Astrocyte of the spinal cord (primary cell): ENCODE data around the gene BMPR2.

ENCODE experiments used
- DNase-seq: peaks from one replicate; pipeline ENCODE4 v3.0.0; 2011; ENCODE audit warnings: low read depth, low spot score
- H3K4me3 ChIP-seq: 2 replicates; pipeline ENCODE4 v1.5.1; 2011; ENCODE audit warnings: low read depth, mild to moderate bottlenecking, low read length, moderate library complexity
- in situ Hi-C: cut with HindIII; loops from 2 replicates; pipeline ENCODE4 v1.10.0; 2017; ENCODE audit warnings: low sequenced_read_pairs
- TF ChIP-seq, protein P1 (sequence below): IDR thresholded peaks from 2 replicates; pipeline ENCODE4 v1.5.1; 2012; ENCODE audit warnings: low read depth, mild to moderate bottlenecking, low read length, inconsistent platforms

Gene BMPR2

DNA sequence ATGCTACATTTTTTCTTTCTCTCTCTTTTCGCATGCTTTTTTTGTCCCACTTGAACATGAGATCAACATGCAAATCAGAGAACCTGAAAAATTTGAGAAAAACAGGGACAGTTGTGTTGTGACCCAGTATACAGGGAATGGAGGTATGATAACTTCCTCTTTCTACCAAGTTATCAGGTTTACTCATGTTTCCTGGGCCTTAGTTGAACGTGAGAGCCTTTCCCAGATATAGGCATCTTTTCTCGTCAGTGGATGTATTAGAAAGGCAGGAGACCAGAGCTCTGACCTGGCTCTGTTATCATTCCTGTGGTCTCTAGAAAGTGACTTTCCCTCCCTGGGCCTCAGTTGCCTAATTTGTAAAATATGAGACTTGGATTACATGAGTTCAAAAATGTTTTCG lies 228.6 kb downstream of the BMPR2 start:
- DNase-seq: no peak
- TF ChIP-seq, protein P1, sequence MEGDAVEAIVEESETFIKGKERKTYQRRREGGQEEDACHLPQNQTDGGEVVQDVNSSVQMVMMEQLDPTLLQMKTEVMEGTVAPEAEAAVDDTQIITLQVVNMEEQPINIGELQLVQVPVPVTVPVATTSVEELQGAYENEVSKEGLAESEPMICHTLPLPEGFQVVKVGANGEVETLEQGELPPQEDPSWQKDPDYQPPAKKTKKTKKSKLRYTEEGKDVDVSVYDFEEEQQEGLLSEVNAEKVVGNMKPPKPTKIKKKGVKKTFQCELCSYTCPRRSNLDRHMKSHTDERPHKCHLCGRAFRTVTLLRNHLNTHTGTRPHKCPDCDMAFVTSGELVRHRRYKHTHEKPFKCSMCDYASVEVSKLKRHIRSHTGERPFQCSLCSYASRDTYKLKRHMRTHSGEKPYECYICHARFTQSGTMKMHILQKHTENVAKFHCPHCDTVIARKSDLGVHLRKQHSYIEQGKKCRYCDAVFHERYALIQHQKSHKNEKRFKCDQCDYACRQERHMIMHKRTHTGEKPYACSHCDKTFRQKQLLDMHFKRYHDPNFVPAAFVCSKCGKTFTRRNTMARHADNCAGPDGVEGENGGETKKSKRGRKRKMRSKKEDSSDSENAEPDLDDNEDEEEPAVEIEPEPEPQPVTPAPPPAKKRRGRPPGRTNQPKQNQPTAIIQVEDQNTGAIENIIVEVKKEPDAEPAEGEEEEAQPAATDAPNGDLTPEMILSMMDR: no peak
- in situ Hi-C loops: no loop called here
- no peak overlapping the region for H3K4me3 ChIP-seq

GRCh38 chr2:202605174-202605573 lies 229.0 kb downstream of the BMPR2 start:
- no peak for DNase-seq
- TF ChIP-seq, protein P1: no peak
- in situ Hi-C loops: no loop called here
- no peak overlapping the region for H3K4me3 ChIP-seq

DNA sequence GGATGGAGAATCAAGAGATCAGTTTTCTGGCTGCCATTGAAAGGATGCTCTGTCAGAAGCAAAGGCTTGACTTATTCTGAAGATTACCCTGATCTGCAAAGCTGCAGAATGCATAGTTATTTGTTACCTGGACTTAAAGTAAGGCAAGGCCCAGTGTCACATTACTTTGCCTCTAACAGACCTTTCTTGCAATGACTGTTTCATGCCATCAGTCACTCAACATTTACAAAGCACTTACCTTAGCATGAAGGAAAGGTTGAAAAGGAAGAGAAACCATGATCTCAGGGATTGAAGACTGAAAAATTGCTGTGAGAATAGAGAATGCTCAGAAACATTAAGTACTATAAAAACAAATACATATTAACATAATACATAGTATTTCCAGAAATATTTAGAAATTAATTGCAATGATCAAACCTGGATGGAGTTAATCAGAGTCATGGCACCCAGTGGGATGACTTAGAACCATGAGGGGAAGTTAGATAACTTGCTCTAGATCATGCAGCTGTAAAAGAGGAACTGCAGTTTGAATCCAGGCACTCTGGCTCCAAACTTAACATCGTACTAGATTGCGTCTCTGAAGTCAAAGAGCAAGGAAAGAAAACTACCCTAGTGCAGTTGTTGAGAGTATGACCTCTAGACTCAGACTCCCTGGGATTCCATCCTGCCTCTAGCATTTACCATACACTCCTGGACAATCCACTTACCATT lies 232.2 kb downstream of the BMPR2 start:
- no peak for DNase-seq
- in situ Hi-C loops: no loop called here
- TF ChIP-seq, protein P1: no peak
- H3K4me3 ChIP-seq: no peak overlapping the region

DNA sequence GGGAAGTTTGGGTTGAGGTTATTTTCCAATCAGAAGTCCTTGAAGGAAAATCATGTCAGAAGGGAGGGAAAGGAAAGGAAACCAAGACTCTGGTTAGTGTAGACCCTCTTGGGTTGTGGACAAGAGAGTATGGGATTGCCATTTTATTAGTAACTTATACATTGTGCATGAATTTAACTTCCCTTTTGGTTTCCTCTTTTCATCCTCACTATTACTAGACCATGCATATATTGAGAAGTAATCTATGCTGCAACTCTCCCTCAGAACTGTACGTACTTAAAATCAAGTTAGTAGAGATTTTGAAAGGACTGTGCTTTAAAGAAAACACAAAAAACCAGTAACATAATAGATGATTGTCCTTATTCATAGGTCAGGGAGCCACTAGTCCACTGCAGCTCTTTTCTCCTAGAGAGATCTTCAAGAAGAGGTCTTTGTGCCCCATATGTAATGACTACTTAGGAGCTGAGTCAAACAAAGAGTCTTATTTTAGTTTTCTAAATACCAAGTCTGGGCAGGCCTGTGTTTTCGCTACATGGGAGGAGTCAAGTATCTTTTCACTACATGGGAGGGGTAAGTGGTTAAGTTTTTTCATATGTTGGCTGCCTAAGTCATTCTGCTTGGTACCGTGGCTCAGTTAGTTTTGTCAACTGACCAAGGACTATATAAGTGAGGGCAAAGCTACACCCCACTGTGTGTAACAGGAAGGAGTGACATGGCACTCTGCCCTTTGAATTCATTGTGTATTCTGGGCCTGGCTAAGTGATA lies 233.4 kb downstream of the BMPR2 start:
- no peak overlapping the region for H3K4me3 ChIP-seq
- TF ChIP-seq, protein P1: no peak
- in situ Hi-C loops: no loop called here
- no peak for DNase-seq

GRCh38 chr2:202610380-202610779 lies 234.3 kb downstream of the BMPR2 start:
- no peak overlapping the region for H3K4me3 ChIP-seq
- in situ Hi-C loops: no loop called here
- no peak for DNase-seq
- TF ChIP-seq, protein P1: no peak

DNA sequence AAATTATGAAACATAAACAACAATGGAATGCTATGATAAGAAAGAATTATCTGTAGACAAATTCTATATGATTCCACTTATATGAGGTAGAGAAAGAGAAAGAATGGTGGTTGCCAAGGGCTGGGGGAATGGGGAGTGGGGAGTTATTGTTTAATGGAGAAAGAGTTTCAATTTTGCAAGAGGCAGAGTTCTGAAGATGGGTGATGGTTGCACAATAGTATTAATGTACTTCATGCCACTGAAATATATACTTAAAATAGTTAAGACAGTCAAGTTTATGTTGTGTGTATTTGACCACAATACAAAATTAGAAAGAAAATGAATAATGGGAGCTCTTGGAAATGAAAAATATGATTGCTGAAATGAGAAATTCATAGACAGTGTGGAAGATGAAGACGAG lies 236.0 kb downstream of the BMPR2 start:
- in situ Hi-C loops: no loop called here
- H3K4me3 ChIP-seq: no peak overlapping the region
- TF ChIP-seq, protein P1: no peak
- no peak for DNase-seq
